Endodermal cell (in vitro differentiated cells): Measurements from ENCODE around the gene LMF1. TPM values are rescaled to one million over a fixed set of nuclear protein-coding genes. Genes with fewer than 3 reads are reported as not detected.

Experiments used
- DNase-seq: peaks from one replicate; pipeline ENCODE4 v3.0.0-alpha.2; 2017
- H3K27ac ChIP-seq: 2 replicates; pipeline ENCODE4 v1.5.1; 2013; ENCODE audit warnings: mild to moderate bottlenecking, low read depth, low read length, moderate library complexity
- H3K27me3 ChIP-seq: 2 replicates; pipeline ENCODE4 v1.6.1; 2013; ENCODE audit warnings: mild to moderate bottlenecking, low read length, moderate library complexity; ENCODE audit not compliant: insufficient read depth, control insufficient read depth, poor library complexity, severe bottlenecking
- H3K36me3 ChIP-seq: 2 replicates; pipeline ENCODE4 v1.7.0; 2013; ENCODE audit warnings: mild to moderate bottlenecking, low read length, moderate library complexity; ENCODE audit not compliant: control insufficient read depth, insufficient read depth
- H3K4me1 ChIP-seq: one replicate; pipeline ENCODE4 v1.7.0; 2013; ENCODE audit warnings: low read length; ENCODE audit not compliant: control insufficient read depth, insufficient read depth
- H3K4me3 ChIP-seq: 2 replicates; pipeline ENCODE4 v1.5.1; 2013; ENCODE audit warnings: mild to moderate bottlenecking, low read length, moderate library complexity
- H3K9ac ChIP-seq: 2 replicates; pipeline ENCODE4 v1.6.1; 2013; ENCODE audit warnings: mild to moderate bottlenecking, low read length, moderate library complexity; ENCODE audit not compliant: poor library complexity, severe bottlenecking; ENCODE audit errors: extremely low read depth
- H3K9me3 ChIP-seq: 2 replicates; pipeline ENCODE4 v1.6.1; 2013; ENCODE audit warnings: mild to moderate bottlenecking, low read length, moderate library complexity; ENCODE audit not compliant: control insufficient read depth
- H3K27ac Mint-ChIP-seq: 2 replicates; pipeline ENCODE4 v1.8.0; 2020; ENCODE audit warnings: mixed read lengths
- H3K27me3 Mint-ChIP-seq: 2 replicates; pipeline ENCODE4 v1.8.0; 2021; ENCODE audit warnings: mild to moderate bottlenecking, mixed read lengths; ENCODE audit not compliant: insufficient read depth
- H3K36me3 Mint-ChIP-seq: 2 replicates; pipeline ENCODE4 v1.8.0; 2020; ENCODE audit warnings: low read depth, mixed read lengths
- H3K4me1 Mint-ChIP-seq: 2 replicates; pipeline ENCODE4 v1.8.0; 2020; ENCODE audit warnings: mixed read lengths
- H3K4me3 Mint-ChIP-seq: 2 replicates; pipeline ENCODE4 v1.8.0; 2020; ENCODE audit warnings: mild to moderate bottlenecking, moderate library complexity, mixed read lengths
- H3K9me3 Mint-ChIP-seq: 2 replicates; pipeline ENCODE4 v1.8.0; 2020; ENCODE audit warnings: mild to moderate bottlenecking, mixed read lengths
- CTCF ChIP-seq: fragments of 200-600 bp; sonication (generic); conservative IDR thresholded peaks from 2 replicates; pipeline ENCODE4 v1.5.0; 2021; ENCODE audit warnings: antibody characterized with exemption, mild to moderate bottlenecking
- WGBS, 2 experiments: methylation state at CpG; one replicate each; pipeline versions ENCODE4 v1.1.5 to v1.1.7; 2013; ENCODE audit warnings: missing lambda C conversion rate in 2 of 2, mixed read lengths in 1 of 2; ENCODE audit not compliant: insufficient coverage in 1 of 2, insufficient read length in 1 of 2; 5-methylcytosine and 5-hydroxymethylcytosine counted together
- total RNA-seq, 2 donors: library from RNA; stranded (reverse); fragmentation: NEBNext Ultra II Directional in 1 of 2; extraction: Animal tissue kit (Norgen Biotek cat#: 25700) in 1 of 2; gene quantifications; 2 replicates in 1 of 2; 3 replicates in 1 of 2; pipeline ENCODE4 v1.2.1, GENCODE V29; 2021

The LMF1 gene
- total RNA-seq, 2 donors from 2014 or later: 13.7 to 15.1 TPM

GRCh38 chr16:988471-989353 is 17.9 kb upstream of the LMF1 start:
- Mint-ChIP-seq H3K4me1 (no peaks in the 10 kb centered on the region), H3K9me3 (no peaks in the 10 kb centered on the region), H3K36me3 (no peaks in the 10 kb centered on the region), H3K27me3 (peaks cover 3% of the 10 kb centered on the region), H3K27ac (no peak overlapping the region), H3K4me3 (no peak overlapping the region)
- H3K4me3 ChIP-seq: no peak overlapping the region
- no peak overlapping the region for H3K9ac ChIP-seq
- no peaks in the 10 kb centered on the region for H3K36me3 ChIP-seq
- no peaks in the 10 kb centered on the region for H3K4me1 ChIP-seq
- no peak for TF ChIP-seq CTCF
- peaks cover 9% of the 10 kb centered on the region for H3K27me3 ChIP-seq
- no peak overlapping the region for H3K27ac ChIP-seq
- no peaks in the 10 kb centered on the region for H3K9me3 ChIP-seq
- WGBS, 2 experiments: 91 to 96% methylated on average over 24 to 35 of the region's 35 CpGs
- no peak for DNase-seq

GRCh38 chr16:987906-988305 is 17.1 kb upstream of the LMF1 start:
- 92 to 98% methylated on average over 12 to 17 of the region's 17 CpGs for WGBS, 2 experiments

GRCh38 chr16:986925-987582 is 16.3 kb upstream of the LMF1 start:
- WGBS, 2 experiments: 92 to 93% methylated on average over 39 to 44 of the region's 44 CpGs
- H3K4me3 Mint-ChIP-seq: no peak overlapping the region
- TF ChIP-seq CTCF: no peak
- no peaks in the 10 kb centered on the region for H3K9me3 Mint-ChIP-seq
- Histone ChIP-seq H3K4me3 (no peak overlapping the region), H3K9me3 (no peaks in the 10 kb centered on the region), H3K27ac (no peak overlapping the region), H3K9ac (no peak overlapping the region), H3K36me3 (no peaks in the 10 kb centered on the region), H3K4me1 (no peaks in the 10 kb centered on the region), H3K27me3 (peaks cover 25% of the 10 kb centered on the region)
- H3K36me3 Mint-ChIP-seq: no peaks in the 10 kb centered on the region
- no peaks in the 10 kb centered on the region for H3K4me1 Mint-ChIP-seq
- DNase-seq: no peak
- H3K27me3 Mint-ChIP-seq: peaks cover 17% of the 10 kb centered on the region
- no peak overlapping the region for H3K27ac Mint-ChIP-seq

More at GRCh38 chr16:987906-988305, 17.1 kb upstream of the LMF1 start:
- Histone ChIP-seq H3K27me3 (peaks cover 17% of the 10 kb centered on the region), H3K4me1 (no peaks in the 10 kb centered on the region), H3K9me3 (no peaks in the 10 kb centered on the region), H3K9ac (no peak overlapping the region), H3K4me3 (no peak overlapping the region), H3K36me3 (no peaks in the 10 kb centered on the region), H3K27ac (no peak overlapping the region)
- Mint-ChIP-seq H3K27me3 (peaks cover 11% of the 10 kb centered on the region), H3K27ac (no peak overlapping the region), H3K4me1 (no peaks in the 10 kb centered on the region), H3K9me3 (no peaks in the 10 kb centered on the region), H3K4me3 (no peak overlapping the region), H3K36me3 (no peaks in the 10 kb centered on the region)
- no peak for TF ChIP-seq CTCF
- DNase-seq: no peak
